Measurements from ENCODE around the gene STPG2. TPM values are rescaled to one million over a fixed set of nuclear protein-coding genes. Genes with fewer than 3 reads are reported as not detected.

Gene STPG2
- total and polyA plus RNA-seq, 10 donors, result 0.03 to 2.0 (median 0.67) TPM; not detected in 1

GRCh38 chr4:97587912-97588311, 555.4 kb downstream of the STPG2 start:
- H3K9me3 ChIP-seq, result peaks cover 0 to 6% (median under 1%) of the 10 kb centered on the region in 8 donors
- TF ChIP-seq POLR2AphosphoS5 (IDR thresholded peaks at IDR 0.05) (no peak), CTCF (IDR thresholded peaks at IDR 0.05 in 8 of 11, conservative IDR thresholded peaks at IDR 0.05 in 3 of 11) (no peak), POLR2A (IDR thresholded peaks at IDR 0.05) (no peak)
- no peaks in the 10 kb centered on the region for H3K36me3 ChIP-seq
- 70 to 89% (median 76%) methylated on average over 2 of the region's 2 CpGs for WGBS, 5 donors
- H3K4me3 ChIP-seq, result no peak overlapping the region
- H3K27me3 ChIP-seq (replicated peaks in 1 of 7), result no peaks in the 10 kb centered on the region
- no peak overlapping the region for H3K27ac ChIP-seq
- no peaks in the 10 kb centered on the region for H3K4me1 ChIP-seq
- no peak for DNase-seq
- intact Hi-C loops (cut with DNase I; ENCODE audit: low total_unique reads), result no loop called here

DNA sequence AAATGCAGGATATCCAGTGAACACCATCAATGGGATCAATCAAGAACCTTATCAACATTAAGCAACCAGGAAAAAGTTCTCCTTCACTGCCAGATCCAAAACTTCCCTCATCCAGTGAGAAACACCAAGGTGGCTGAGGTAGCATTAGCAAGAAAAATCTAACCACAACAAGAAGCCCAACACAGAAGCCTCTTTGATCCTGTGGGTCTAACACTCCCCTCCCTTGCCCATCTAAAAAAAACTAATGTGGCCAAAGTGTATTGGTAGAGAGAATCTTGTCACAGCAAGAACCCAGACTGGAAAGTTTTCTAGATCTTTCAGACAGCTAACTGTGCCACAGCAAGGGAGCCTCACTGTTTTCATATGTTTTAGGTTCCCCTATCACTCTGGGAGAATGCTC, 558.0 kb downstream of the STPG2 start:
- intact Hi-C loops (cut with DNase I; ENCODE audit: low total_unique reads), result no loop called here
- no peaks in the 10 kb centered on the region for H3K27me3 ChIP-seq (replicated peaks in 1 of 7)
- no peaks in the 10 kb centered on the region for H3K9me3 ChIP-seq
- H3K4me1 ChIP-seq, result no peaks in the 10 kb centered on the region
- no peak for DNase-seq
- H3K4me3 ChIP-seq, result no peak overlapping the region
- no peak for TF ChIP-seq CTCF (IDR thresholded peaks at IDR 0.05 in 8 of 11, conservative IDR thresholded peaks at IDR 0.05 in 3 of 11)
- no peak for TF ChIP-seq POLR2A (IDR thresholded peaks at IDR 0.05)
- TF ChIP-seq POLR2AphosphoS5 (IDR thresholded peaks at IDR 0.05), result no peak
- H3K27ac ChIP-seq, result no peak overlapping the region
- H3K36me3 ChIP-seq, result no peaks in the 10 kb centered on the region

DNA sequence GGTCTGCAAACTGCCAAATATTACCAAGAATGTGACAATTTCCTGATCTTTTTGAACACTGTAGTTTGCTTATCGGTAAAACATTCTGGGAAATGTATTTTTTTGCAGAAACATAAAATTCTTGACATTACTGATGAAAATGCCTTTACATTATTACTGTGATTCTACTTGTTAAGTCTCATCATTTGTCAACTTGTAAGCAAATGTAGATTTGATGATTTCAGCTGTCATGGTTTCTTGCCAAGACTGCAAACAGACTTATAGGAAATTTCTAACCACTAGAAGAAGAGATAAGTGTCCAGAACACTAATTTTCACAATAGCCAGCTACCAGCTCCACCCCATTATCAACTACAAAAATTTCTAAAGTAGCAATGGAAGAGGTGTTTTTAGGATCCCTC, 560.4 kb downstream of the STPG2 start:
- Histone ChIP-seq H3K4me3 (no peak overlapping the region), H3K4me1 (no peaks in the 10 kb centered on the region), H3K36me3 (no peaks in the 10 kb centered on the region), H3K27ac (no peak overlapping the region), H3K9me3 (no peaks in the 10 kb centered on the region), H3K27me3 (replicated peaks in 1 of 7) (no peaks in the 10 kb centered on the region)
- intact Hi-C loops (cut with DNase I; ENCODE audit: low total_unique reads), result no loop called here
- TF ChIP-seq CTCF (IDR thresholded peaks at IDR 0.05 in 8 of 11, conservative IDR thresholded peaks at IDR 0.05 in 3 of 11) (no peak), POLR2A (IDR thresholded peaks at IDR 0.05) (no peak), POLR2AphosphoS5 (IDR thresholded peaks at IDR 0.05) (no peak)
- WGBS, 5 donors, result 47 to 80% (median 69%) methylated on average over 1 of the region's 1 CpG
- DNase-seq, result no peak

DNA sequence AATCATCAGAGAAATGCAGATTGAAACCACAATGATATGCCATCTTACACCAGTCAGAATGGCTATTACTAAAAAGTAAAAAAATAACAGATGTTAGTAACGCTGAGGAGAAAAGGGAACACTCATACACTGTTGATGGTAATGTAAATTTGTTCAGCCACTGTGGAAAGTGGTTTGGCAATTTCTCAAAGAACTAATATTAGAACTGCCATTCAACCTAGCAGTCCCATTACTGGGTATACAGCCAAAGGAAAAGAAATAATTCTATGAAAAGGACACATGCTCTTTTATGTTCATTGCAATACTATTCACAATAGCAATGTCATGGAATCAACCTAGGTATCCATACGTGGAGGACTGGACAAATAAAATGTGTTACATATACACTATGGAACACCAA, 566.3 kb downstream of the STPG2 start:
- no peak overlapping the region for H3K4me3 ChIP-seq
- TF ChIP-seq CTCF (IDR thresholded peaks at IDR 0.05 in 8 of 11, conservative IDR thresholded peaks at IDR 0.05 in 3 of 11), result no peak
- TF ChIP-seq POLR2AphosphoS5 (IDR thresholded peaks at IDR 0.05), result no peak
- TF ChIP-seq POLR2A (IDR thresholded peaks at IDR 0.05), result no peak
- no peaks in the 10 kb centered on the region for H3K4me1 ChIP-seq
- no peaks in the 10 kb centered on the region for H3K36me3 ChIP-seq
- H3K27ac ChIP-seq, result no peak overlapping the region
- intact Hi-C loops (cut with DNase I; ENCODE audit: low total_unique reads), result no loop called here
- no peaks in the 10 kb centered on the region for H3K27me3 ChIP-seq (replicated peaks in 1 of 7)
- DNase-seq, result no peak
- peaks cover 0 to 17% (median 0%) of the 10 kb centered on the region in 8 donors for H3K9me3 ChIP-seq
- 47 to 69% (median 53%) methylated on average over 2 of the region's 2 CpGs for WGBS, 5 donors

Measured in spleen (tissue), 11 donors.